GM23338 (cell line): ENCODE measurements around the gene SFR1. TPM values are rescaled to one million over a fixed set of nuclear protein-coding genes. Genes with fewer than 3 reads are reported as not detected.

Experiments used
- ATAC-seq: fragments of 200-7000 bp; cut with Tn5 transposase; 3 replicates; pipeline ENCODE4 v1.9.1; 2020
- DNase-seq: peaks from one replicate; pipeline ENCODE4 v3.0.0-alpha.2; 2015; ENCODE audit warnings: low spot score
- H2AFZ ChIP-seq: fragments of 200-600 bp; sonication (generic); 2 replicates; pipeline ENCODE4 v1.8.0; 2016; ENCODE audit warnings: antibody characterized with exemption, mild to moderate bottlenecking, moderate library complexity
- H3F3A ChIP-seq: fragments of 200-600 bp; sonication (generic); replicated peaks from 2 replicates; pipeline ENCODE4 v1.8.0; 2017; ENCODE audit warnings: antibody characterized with exemption, mixed run types, low read depth
- H3K27ac ChIP-seq: fragments of 200-600 bp; sonication (generic); 2 replicates; pipeline ENCODE4 v1.6.1; 2016; ENCODE audit warnings: low read depth
- H3K27me3 ChIP-seq: fragments of 200-600 bp; sonication (generic); 2 replicates; pipeline ENCODE4 v1.8.0; 2016; ENCODE audit warnings: mild to moderate bottlenecking, mixed run types, moderate library complexity; ENCODE audit not compliant: insufficient read depth
- H3K36me3 ChIP-seq: fragments of 200-600 bp; sonication (generic); 2 replicates; pipeline ENCODE4 v1.8.0; 2016; ENCODE audit warnings: mild to moderate bottlenecking; ENCODE audit not compliant: insufficient read depth
- H3K4me1 ChIP-seq: fragments of 200-600 bp; sonication (generic); 2 replicates; pipeline ENCODE4 v1.8.0; 2016; ENCODE audit warnings: mild to moderate bottlenecking, moderate library complexity; ENCODE audit not compliant: insufficient read depth
- H3K4me2 ChIP-seq: fragments of 200-600 bp; sonication (generic); 2 replicates; pipeline ENCODE4 v1.7.1; 2017; ENCODE audit warnings: mixed run types
- H3K4me3 ChIP-seq: fragments of 200-600 bp; sonication (generic); 2 replicates; pipeline ENCODE4 v1.6.1; 2016; ENCODE audit warnings: mixed run types
- H3K79me2 ChIP-seq: fragments of 200-600 bp; sonication (generic); replicated peaks from 2 replicates; pipeline ENCODE4 v1.8.0; 2017; ENCODE audit warnings: mild to moderate bottlenecking; ENCODE audit not compliant: insufficient read depth
- H3K9me2 ChIP-seq: fragments of 200-600 bp; sonication (generic); 2 replicates; pipeline ENCODE4 v1.8.0; 2017; ENCODE audit not compliant: insufficient read depth
- H4K20me1 ChIP-seq: fragments of 200-600 bp; sonication (generic); replicated peaks from 2 replicates; pipeline ENCODE4 v1.8.0; 2017; ENCODE audit warnings: mild to moderate bottlenecking; ENCODE audit not compliant: insufficient read depth
- H3K27ac Mint-ChIP-seq: 2 replicates; pipeline ENCODE4 v1.8.0; 2020; ENCODE audit warnings: inconsistent platforms, mild to moderate bottlenecking, moderate library complexity, mixed read lengths
- H3K27me3 Mint-ChIP-seq: 3 replicates; pipeline ENCODE4 v1.8.0; 2022; ENCODE audit warnings: low read depth, mild to moderate bottlenecking, moderate library complexity, mixed read lengths, inconsistent platforms; ENCODE audit not compliant: insufficient read depth, poor library complexity
- H3K36me3 Mint-ChIP-seq: 3 replicates; pipeline ENCODE4 v1.8.0; 2021; ENCODE audit warnings: low read depth, mild to moderate bottlenecking, inconsistent platforms, moderate library complexity, mixed read lengths
- H3K4me1 Mint-ChIP-seq: 3 replicates; pipeline ENCODE4 v1.8.0; 2020; ENCODE audit warnings: mild to moderate bottlenecking, inconsistent platforms, mixed read lengths
- H3K4me3 Mint-ChIP-seq: 3 replicates; pipeline ENCODE4 v1.8.0; 2021; ENCODE audit warnings: moderate library complexity, mild to moderate bottlenecking, inconsistent platforms, mixed read lengths
- H3K9me3 Mint-ChIP-seq: 3 replicates; pipeline ENCODE4 v1.8.0; 2020; ENCODE audit warnings: moderate library complexity, mild to moderate bottlenecking, inconsistent platforms, mixed read lengths
- CREB1 ChIP-seq: fragments of 250-450 bp; sonication (Bioruptor Pico); IDR thresholded peaks from 2 replicates; pipeline ENCODE4 v1.5.0; 2020; ENCODE audit warnings: low read depth, mild to moderate bottlenecking, moderate library complexity
- JUNB ChIP-seq: IDR thresholded peaks from one replicate; pipeline ENCODE4 v1.6.1; 2016; ENCODE audit warnings: antibody characterized with exemption; ENCODE audit not compliant: unreplicated experiment
- NANOG ChIP-seq: IDR thresholded peaks from 2 replicates; pipeline ENCODE4 v1.6.1; 2016; ENCODE audit warnings: antibody characterized with exemption, borderline replicate concordance
- STAT1 ChIP-seq: IDR thresholded peaks from one replicate; pipeline ENCODE4 v1.6.1; 2016; ENCODE audit warnings: antibody characterized with exemption; ENCODE audit not compliant: unreplicated experiment
- ZNF331 ChIP-seq: fragments of 250-450 bp; sonication (Bioruptor Pico); IDR thresholded peaks from 2 replicates; pipeline ENCODE4 v1.5.0; 2020; ENCODE audit warnings: low read depth, mild to moderate bottlenecking, moderate library complexity
- ZNF462 ChIP-seq: fragments of 250-450 bp; sonication (Bioruptor Pico); IDR thresholded peaks from 2 replicates; pipeline ENCODE4 v1.5.0; 2020; ENCODE audit warnings: mild to moderate bottlenecking, moderate library complexity
- polyA plus RNA-seq: library from polyadenylated mRNA; unstranded; fragments of >200 nt; fragmentation: Nextera tagmentation; extraction: Ambion mirVana; gene quantifications from 2 replicates; pipeline ENCODE4 v1.2.1, GENCODE V29; 2016
- total RNA-seq: library from RNA; depleted of rRNA; stranded (reverse); fragments of >200 nt; shearing (Covaris generic); gene quantifications from 2 replicates; pipeline ENCODE4 v1.2.3, GENCODE V29; 2014

SFR1 gene
- total and polyA plus RNA-seq, 2 experiments from 2014 or later: 8.3 to 13.0 TPM

GRCh38 chr10:104104926-104105325, 17.0 kb upstream of the SFR1 start (continued):
- TF ChIP-seq ZNF462 (CRISPR knock-in tag) (no peak), CREB1 (CRISPR knock-in tag) (no peak)

GRCh38 chr10:104109908-104110662, 11.9 kb upstream of the SFR1 start:
- H3K4me2 ChIP-seq: no peak overlapping the region
- Mint-ChIP-seq H3K27me3 (no peaks in the 10 kb centered on the region), H3K9me3 (no peaks in the 10 kb centered on the region), H3K4me3 (no peak overlapping the region), H3K4me1 (peaks cover 4% of the 10 kb centered on the region), H3K27ac (no peak overlapping the region), H3K36me3 (no peaks in the 10 kb centered on the region)
- no peaks in the 10 kb centered on the region for H3F3A ChIP-seq
- H3K79me2 ChIP-seq: no peaks in the 10 kb centered on the region
- H3K4me3 ChIP-seq: no peak overlapping the region
- H3K27me3 ChIP-seq: no peaks in the 10 kb centered on the region
- no peak overlapping the region for H2AFZ ChIP-seq
- H4K20me1 ChIP-seq: no peaks in the 10 kb centered on the region
- H3K4me1 ChIP-seq: no peaks in the 10 kb centered on the region
- ATAC-seq (no peak), DNase-seq (no peak)
- no peak overlapping the region for H3K27ac ChIP-seq
- H3K9me2 ChIP-seq: no peaks in the 10 kb centered on the region
- no peaks in the 10 kb centered on the region for H3K36me3 ChIP-seq
- TF ChIP-seq CREB1 (CRISPR knock-in tag): no peak
- TF ChIP-seq ZNF462 (CRISPR knock-in tag): no peak
- no peak for TF ChIP-seq ZNF331 (CRISPR knock-in tag)
- no peak for TF ChIP-seq STAT1
- TF ChIP-seq JUNB: no peak
- no peak for TF ChIP-seq NANOG
